Neutrophil (primary cell): ENCODE results near the gene TRIP10.

Experiments used
- H3K27ac ChIP-seq: fragments of 200-600 bp; sonication (generic); 2 replicates; pipeline ENCODE4 v1.5.1; 2016; ENCODE audit warnings: mild to moderate bottlenecking, moderate library complexity
- H3K27me3 ChIP-seq: fragments of 200-600 bp; sonication (generic); 2 replicates; pipeline ENCODE4 v1.6.0; 2016; ENCODE audit warnings: mild to moderate bottlenecking
- H3K36me3 ChIP-seq: fragments of 200-600 bp; sonication (generic); 2 replicates; pipeline ENCODE4 v1.5.1; 2017
- H3K4me1 ChIP-seq, 2 experiments: fragments of 200-600 bp in 1 of 2; sonication (generic) in 1 of 2; 1 replicate in 1 of 2; 2 replicates in 1 of 2; pipeline versions ENCODE4 v1.5.1 to v1.6.1; 2013 to 2016; ENCODE audit warnings: low read depth in 1 of 2, low read length in 1 of 2, mild to moderate bottlenecking in 1 of 2, moderate library complexity in 1 of 2; ENCODE audit not compliant: control insufficient read depth in 1 of 2, insufficient read depth in 1 of 2
- H3K4me3 ChIP-seq, 2 experiments: fragments of 200-600 bp in 1 of 2; sonication (generic) in 1 of 2; 1 replicate in 1 of 2; 2 replicates in 1 of 2; pipeline ENCODE4 v1.5.1; 2013 to 2016; ENCODE audit warnings: low read depth in 1 of 2, low read length in 1 of 2, mild to moderate bottlenecking in 1 of 2, moderate library complexity in 1 of 2
- H3K9me3 ChIP-seq: fragments of 200-600 bp; sonication (generic); 2 replicates; pipeline ENCODE4 v1.5.1; 2016
- TF ChIP-seq, protein P1 (sequence below): fragments of 200-600 bp; sonication (generic); IDR thresholded peaks from 2 replicates; pipeline ENCODE4 v1.5.1; 2016; ENCODE audit warnings: antibody characterized with exemption

TRIP10 gene

DNA sequence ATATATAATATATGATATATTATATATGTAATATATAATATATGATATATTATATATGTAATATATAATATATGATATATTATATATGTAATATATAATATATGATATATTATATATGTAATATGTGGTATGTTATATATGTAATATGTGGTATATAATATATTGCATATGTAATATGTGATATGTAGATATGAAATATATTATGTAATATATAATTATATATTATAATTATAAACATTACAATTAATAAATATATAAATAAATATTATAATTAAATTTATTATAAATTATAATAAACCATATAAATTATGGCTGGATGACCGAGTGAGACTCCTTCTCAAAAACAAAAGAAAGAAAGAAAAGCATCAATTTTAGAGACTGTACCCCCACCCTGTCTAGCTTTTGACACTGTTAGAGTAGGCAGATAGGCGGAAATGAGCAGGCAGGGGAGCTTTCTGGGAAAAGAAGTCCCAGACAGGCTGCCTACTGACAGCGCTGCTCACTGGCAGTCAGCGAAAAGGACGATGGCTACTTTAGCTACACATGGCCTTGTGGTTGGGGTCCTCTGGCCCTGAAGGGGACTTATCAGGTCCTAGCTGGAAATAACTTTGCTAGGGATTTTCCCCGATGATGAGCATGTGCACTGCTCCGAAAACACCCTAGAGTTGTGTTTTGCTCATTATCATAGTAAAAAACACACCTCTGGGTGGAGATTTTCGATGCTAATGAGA lies 38.7 kb upstream of the TRIP10 start:
- H3K36me3 ChIP-seq: no peaks in the 10 kb centered on the region
- H3K4me1 ChIP-seq: no peaks in the 10 kb centered on the region
- H3K9me3 ChIP-seq: no peaks in the 10 kb centered on the region
- no peak overlapping the region for H3K27ac ChIP-seq
- no peak overlapping the region for H3K4me3 ChIP-seq
- H3K27me3 ChIP-seq: peaks cover 24% of the 10 kb centered on the region
- TF ChIP-seq, protein P1, sequence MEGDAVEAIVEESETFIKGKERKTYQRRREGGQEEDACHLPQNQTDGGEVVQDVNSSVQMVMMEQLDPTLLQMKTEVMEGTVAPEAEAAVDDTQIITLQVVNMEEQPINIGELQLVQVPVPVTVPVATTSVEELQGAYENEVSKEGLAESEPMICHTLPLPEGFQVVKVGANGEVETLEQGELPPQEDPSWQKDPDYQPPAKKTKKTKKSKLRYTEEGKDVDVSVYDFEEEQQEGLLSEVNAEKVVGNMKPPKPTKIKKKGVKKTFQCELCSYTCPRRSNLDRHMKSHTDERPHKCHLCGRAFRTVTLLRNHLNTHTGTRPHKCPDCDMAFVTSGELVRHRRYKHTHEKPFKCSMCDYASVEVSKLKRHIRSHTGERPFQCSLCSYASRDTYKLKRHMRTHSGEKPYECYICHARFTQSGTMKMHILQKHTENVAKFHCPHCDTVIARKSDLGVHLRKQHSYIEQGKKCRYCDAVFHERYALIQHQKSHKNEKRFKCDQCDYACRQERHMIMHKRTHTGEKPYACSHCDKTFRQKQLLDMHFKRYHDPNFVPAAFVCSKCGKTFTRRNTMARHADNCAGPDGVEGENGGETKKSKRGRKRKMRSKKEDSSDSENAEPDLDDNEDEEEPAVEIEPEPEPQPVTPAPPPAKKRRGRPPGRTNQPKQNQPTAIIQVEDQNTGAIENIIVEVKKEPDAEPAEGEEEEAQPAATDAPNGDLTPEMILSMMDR: no peak

DNA sequence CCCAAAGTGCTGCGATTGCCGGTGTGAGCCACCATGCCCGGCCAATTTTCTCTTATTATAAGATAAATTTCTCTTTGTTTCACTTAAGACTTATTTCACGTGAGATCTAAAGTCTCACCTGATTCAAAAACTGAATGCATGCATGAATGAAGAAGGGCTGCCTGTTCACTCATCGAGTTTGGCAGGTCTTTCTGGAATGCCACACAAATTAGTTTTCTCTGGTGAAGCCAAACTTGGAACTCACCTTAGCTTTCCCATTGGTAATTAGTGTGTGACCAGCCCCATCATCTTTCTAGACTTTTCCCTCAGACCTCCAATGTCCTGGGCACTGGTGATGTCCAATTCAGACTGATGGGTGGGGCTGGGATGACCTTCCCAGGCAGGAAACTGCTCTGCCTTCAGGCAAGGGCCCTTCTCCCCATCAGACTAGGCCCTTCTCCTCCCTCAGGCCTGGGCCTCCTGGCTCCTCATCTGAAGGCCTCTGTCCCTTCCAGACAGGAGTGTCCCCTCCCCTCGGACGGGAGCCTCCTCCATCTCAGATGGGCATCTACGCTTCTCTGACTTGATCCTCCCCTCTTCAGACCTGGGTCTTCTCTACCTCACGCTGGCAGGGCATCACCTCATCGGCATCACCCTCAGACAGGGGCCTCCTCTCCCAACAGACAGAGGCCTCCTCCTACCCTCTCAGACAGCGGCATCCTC lies 33.4 kb upstream of the TRIP10 start:
- Histone ChIP-seq H3K4me3 (no peak overlapping the region), H3K27me3 (peaks cover 50% of the 10 kb centered on the region), H3K27ac (no peak overlapping the region), H3K4me1 (no peaks in the 10 kb centered on the region), H3K9me3 (no peaks in the 10 kb centered on the region), H3K36me3 (no peaks in the 10 kb centered on the region)
- TF ChIP-seq, protein P1: no peak

DNA sequence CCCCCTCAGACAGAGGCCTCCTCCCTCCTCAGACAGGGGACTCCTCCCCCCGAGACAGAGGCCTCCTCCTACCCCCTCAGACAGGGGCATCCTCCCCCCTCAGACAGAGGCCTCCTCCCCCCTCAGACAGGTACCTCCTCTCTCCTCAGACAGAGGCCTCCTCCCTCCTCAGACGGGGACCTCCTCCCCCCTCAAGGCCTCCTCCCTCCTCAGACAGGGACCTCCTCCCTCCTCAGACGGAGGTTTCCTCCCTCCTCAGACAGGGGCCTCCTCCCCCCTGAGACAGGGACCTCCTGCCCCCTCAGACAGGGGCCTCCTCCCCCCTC lies 32.9 kb upstream of the TRIP10 start:
- no peak overlapping the region for H3K4me3 ChIP-seq
- no peaks in the 10 kb centered on the region for H3K9me3 ChIP-seq
- TF ChIP-seq, protein P1: no peak
- no peaks in the 10 kb centered on the region for H3K36me3 ChIP-seq
- peaks cover 51% of the 10 kb centered on the region for H3K27me3 ChIP-seq
- no peaks in the 10 kb centered on the region for H3K4me1 ChIP-seq
- H3K27ac ChIP-seq: no peak overlapping the region

DNA sequence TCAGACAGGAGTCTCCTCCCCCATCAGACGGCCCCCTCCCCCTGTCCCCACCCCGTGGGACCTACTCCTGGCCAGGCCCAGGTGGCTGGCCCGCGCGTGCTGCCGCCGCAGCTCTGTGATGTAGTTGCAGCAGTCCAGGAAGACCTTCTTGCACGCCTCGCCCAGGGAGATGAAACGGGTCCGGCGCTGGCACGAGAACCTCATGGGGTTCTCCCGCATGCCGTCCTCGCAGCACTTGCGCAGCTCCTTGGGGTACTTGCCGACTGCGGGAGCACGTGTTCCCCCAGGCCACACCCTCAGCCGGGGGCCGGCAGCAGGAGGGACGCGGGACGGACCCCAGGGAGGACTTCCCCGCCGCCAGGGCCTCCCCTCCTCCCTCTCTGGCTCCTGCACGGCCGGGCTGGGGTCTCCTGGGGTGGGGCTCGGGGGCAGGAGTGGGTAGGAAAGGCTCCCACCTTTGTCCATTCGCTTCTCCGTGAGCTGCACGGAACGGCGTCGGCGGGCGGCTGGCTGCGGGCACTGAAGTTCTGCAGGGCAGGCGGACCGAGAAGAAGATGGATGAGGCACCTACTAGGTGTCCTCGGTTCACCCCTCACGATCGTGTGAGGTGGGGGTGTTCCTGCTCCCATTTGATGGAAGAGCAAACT lies 32.3 kb upstream of the TRIP10 start:
- H3K36me3 ChIP-seq: no peaks in the 10 kb centered on the region
- H3K4me3 ChIP-seq: no peak overlapping the region
- peaks cover 51% of the 10 kb centered on the region for H3K27me3 ChIP-seq

DNA sequence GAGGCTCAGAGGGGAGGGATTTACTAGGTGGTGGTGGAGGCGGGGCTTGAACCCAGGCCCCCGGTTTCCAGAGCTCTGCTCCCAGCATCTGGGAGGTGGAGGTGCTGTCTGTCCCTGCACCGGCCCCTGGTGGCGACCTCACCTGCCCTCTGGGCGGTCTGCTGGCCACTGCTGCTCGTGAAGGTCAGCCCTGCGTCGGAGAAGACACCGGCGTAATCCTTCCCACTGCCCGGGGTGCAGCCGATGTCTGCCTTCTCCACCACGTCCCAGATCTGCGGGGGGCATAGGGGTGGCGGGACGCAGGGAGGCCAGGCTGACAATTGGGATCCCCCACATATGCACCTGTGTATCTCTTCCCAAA lies 31.8 kb upstream of the TRIP10 start:
- Histone ChIP-seq H3K9me3 (no peaks in the 10 kb centered on the region), H3K36me3 (no peaks in the 10 kb centered on the region), H3K27ac (no peak overlapping the region), H3K4me1 (no peaks in the 10 kb centered on the region), H3K4me3 (no peak overlapping the region), H3K27me3 (peaks cover 51% of the 10 kb centered on the region)
- TF ChIP-seq, protein P1: no peak

More for the DNA sequence above, 32.3 kb upstream of the TRIP10 start:
- TF ChIP-seq, protein P1: no peak
- Histone ChIP-seq H3K4me1 (no peaks in the 10 kb centered on the region), H3K27ac (no peak overlapping the region), H3K9me3 (no peaks in the 10 kb centered on the region)
